ENCODE measurements around the gene KCNN3. TPM values are rescaled to one million over a fixed set of nuclear protein-coding genes. Genes with fewer than 3 reads are reported as not detected.

The KCNN3 gene
- polyA plus RNA-seq, 6 donors from 2014 or later: 0.03 TPM; not detected in 5

- no peak overlapping the region for H3K4me3 Mint-ChIP-seq
- peaks cover 4 to 39% (median 8%) of the 10 kb centered on the region in 3 donors for H3K27me3 Mint-ChIP-seq
- peaks cover 0 to 2% (median 0%) of the 10 kb centered on the region in 7 donors for H3K9me3 Mint-ChIP-seq
- peak overlapping the region in 1 of 6 donors; percentile 75 for H3K27ac Mint-ChIP-seq
- H3K36me3 Mint-ChIP-seq: no peaks in the 10 kb centered on the region
- DNase-seq: no peak
- ATAC-seq (ENCODE audit: low read depth in 2 of 2): no peak
- H3K4me1 Mint-ChIP-seq: no peaks in the 10 kb centered on the region
Measured at GRCh38 chr1:154711416-154711815, 158.7 kb downstream of the KCNN3 start.

- DNase-seq (no peak), ATAC-seq (ENCODE audit: low read depth in 2 of 2) (no peak)
- Mint-ChIP-seq H3K27me3 (peaks cover 8 to 46% (median 16%) of the 10 kb centered on the region in 3 donors), H3K4me1 (no peaks in the 10 kb centered on the region), H3K9me3 (peaks cover 0 to 2% (median 0%) of the 10 kb centered on the region in 7 donors), H3K27ac (no peak overlapping the region), H3K36me3 (no peaks in the 10 kb centered on the region), H3K4me3 (no peak overlapping the region)
Measured at GRCh38 chr1:154710106-154710505, 160.0 kb downstream of the KCNN3 start.

DNA sequence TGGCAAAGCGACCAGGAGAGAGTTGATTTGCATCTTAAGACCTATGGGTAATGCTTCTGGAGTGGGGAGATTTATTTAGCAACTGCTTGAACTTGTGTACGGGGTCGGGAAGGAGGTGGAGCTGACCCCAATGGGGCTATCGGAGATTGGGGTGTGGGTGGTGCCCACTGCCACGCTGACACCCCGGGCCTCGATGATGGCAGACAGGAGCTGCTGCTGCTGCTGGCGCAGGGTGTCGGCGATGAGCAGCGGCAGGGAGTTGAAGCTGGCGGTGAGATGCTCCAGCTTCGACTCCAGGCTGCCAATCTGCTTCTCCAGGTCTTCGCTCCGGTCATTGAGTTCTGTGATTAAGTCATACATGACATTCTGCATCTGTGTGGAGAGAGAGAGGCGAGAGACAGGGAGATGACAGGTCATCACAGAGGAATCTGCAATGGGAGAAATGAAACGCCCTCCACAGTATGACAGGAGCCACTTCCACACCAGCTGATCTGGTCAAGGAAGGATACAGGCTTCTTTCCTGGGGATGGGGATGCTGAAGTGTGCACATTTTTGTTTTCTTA lies 162.1 kb downstream of the KCNN3 start:
- Mint-ChIP-seq H3K36me3 (no peaks in the 10 kb centered on the region), H3K27me3 (peaks cover 13 to 56% (median 24%) of the 10 kb centered on the region in 3 donors), H3K4me1 (no peaks in the 10 kb centered on the region), H3K27ac (peak overlapping the region in 1 of 6 donors; percentile 17), H3K9me3 (peaks cover 0 to 2% (median 0%) of the 10 kb centered on the region in 7 donors), H3K4me3 (no peak overlapping the region)
- no peak for DNase-seq
- ATAC-seq (ENCODE audit: low read depth in 2 of 2): no peak

DNA sequence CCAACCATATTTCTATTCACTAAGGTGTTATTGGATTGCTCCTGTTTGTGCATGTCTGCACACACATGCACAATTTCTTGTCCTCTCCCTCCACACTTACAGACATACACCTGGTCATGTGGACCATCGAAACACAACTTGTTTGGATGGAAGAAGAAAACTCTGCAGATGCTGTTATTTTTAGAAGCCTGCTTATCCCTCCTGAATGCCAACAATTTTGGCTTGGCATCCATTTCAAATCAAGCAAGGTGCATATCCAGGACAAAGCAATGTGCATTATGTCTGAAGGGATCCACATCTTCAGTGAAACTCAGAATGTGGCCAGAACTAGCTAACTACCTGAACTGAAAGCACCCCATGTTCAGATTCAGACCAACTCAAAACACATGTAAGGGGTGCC lies 163.2 kb downstream of the KCNN3 start:
- H3K36me3 Mint-ChIP-seq: no peaks in the 10 kb centered on the region
- H3K27me3 Mint-ChIP-seq: peaks cover 13 to 50% (median 29%) of the 10 kb centered on the region in 3 donors
- H3K4me1 Mint-ChIP-seq: no peaks in the 10 kb centered on the region
- ATAC-seq (ENCODE audit: low read depth in 2 of 2) (no peak), DNase-seq (no peak)
- H3K4me3 Mint-ChIP-seq: no peak overlapping the region
- H3K27ac Mint-ChIP-seq: no peak overlapping the region
- H3K9me3 Mint-ChIP-seq: peaks cover 0 to 2% (median 0%) of the 10 kb centered on the region in 7 donors

DNA sequence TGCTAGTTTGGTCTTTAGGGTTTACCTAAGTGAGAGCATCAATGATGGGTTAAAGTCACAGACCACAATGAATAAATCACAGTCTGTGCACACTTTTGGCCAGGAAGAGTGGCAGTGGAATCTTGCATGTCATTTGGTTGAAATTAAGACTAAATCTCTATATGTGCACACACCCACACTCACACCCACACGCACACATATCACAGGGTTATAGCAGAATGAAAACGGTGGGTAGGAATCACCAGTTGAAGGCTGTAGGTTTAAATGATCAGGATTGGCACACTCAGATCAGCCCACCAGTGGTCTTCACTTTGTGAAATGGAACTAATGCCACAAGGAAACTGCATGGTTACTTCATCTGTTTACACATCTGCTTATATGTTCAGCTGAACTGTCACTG lies 164.5 kb downstream of the KCNN3 start:
- H3K4me1 Mint-ChIP-seq: no peaks in the 10 kb centered on the region
- no peak for ATAC-seq (ENCODE audit: low read depth in 2 of 2)
- no peaks in the 10 kb centered on the region for H3K36me3 Mint-ChIP-seq
- no peak overlapping the region for H3K4me3 Mint-ChIP-seq
- peaks cover 0 to 2% (median 0%) of the 10 kb centered on the region in 7 donors for H3K9me3 Mint-ChIP-seq
- H3K27me3 Mint-ChIP-seq: peaks cover 13 to 48% (median 29%) of the 10 kb centered on the region in 3 donors
- no peak for DNase-seq
- H3K27ac Mint-ChIP-seq: no peak overlapping the region

GRCh38 chr1:154703170-154703569 lies 166.9 kb downstream of the KCNN3 start:
- Mint-ChIP-seq H3K36me3 (no peaks in the 10 kb centered on the region), H3K9me3 (peaks cover 0 to 1% (median 0%) of the 10 kb centered on the region in 7 donors), H3K27me3 (peaks cover 13 to 50% (median 26%) of the 10 kb centered on the region in 3 donors), H3K4me3 (no peak overlapping the region), H3K27ac (no peak overlapping the region), H3K4me1 (no peaks in the 10 kb centered on the region)
- no peak for DNase-seq
- ATAC-seq (ENCODE audit: low read depth in 2 of 2): no peak

GRCh38 chr1:154698320-154699096 lies 171.6 kb downstream of the KCNN3 start:
- Mint-ChIP-seq H3K27ac (no peak overlapping the region), H3K27me3 (peaks cover 16 to 44% (median 23%) of the 10 kb centered on the region in 3 donors), H3K36me3 (no peaks in the 10 kb centered on the region), H3K4me1 (no peaks in the 10 kb centered on the region), H3K4me3 (no peak overlapping the region), H3K9me3 (no peaks in the 10 kb centered on the region)
- DNase-seq (no peak), ATAC-seq (ENCODE audit: low read depth in 2 of 2) (no peak)

- H3K27me3 Mint-ChIP-seq: peaks cover 19 to 44% (median 30%) of the 10 kb centered on the region in 3 donors
- ATAC-seq (ENCODE audit: low read depth in 2 of 2): no peak
Measured at GRCh38 chr1:154697710-154698109, 172.4 kb downstream of the KCNN3 start.

GRCh38 chr1:154696456-154696855 lies 173.6 kb downstream of the KCNN3 start:
- no peaks in the 10 kb centered on the region for H3K9me3 Mint-ChIP-seq
- ATAC-seq (ENCODE audit: low read depth in 2 of 2) (no peak), DNase-seq (no peak)
- H3K4me1 Mint-ChIP-seq: no peaks in the 10 kb centered on the region
- no peaks in the 10 kb centered on the region for H3K36me3 Mint-ChIP-seq
- no peak overlapping the region for H3K27ac Mint-ChIP-seq
- peaks cover 15 to 44% (median 31%) of the 10 kb centered on the region in 3 donors for H3K27me3 Mint-ChIP-seq
- H3K4me3 Mint-ChIP-seq: no peak overlapping the region

More at GRCh38 chr1:154697710-154698109, 172.4 kb downstream of the KCNN3 start:
- Mint-ChIP-seq H3K36me3 (no peaks in the 10 kb centered on the region), H3K27ac (no peak overlapping the region), H3K4me1 (no peaks in the 10 kb centered on the region), H3K9me3 (no peaks in the 10 kb centered on the region), H3K4me3 (no peak overlapping the region)
- no peak for DNase-seq

GRCh38 chr1:154695985-154696384 lies 174.1 kb downstream of the KCNN3 start:
- no peaks in the 10 kb centered on the region for H3K9me3 Mint-ChIP-seq
- H3K27ac Mint-ChIP-seq: no peak overlapping the region
- peaks cover 15 to 44% (median 31%) of the 10 kb centered on the region in 3 donors for H3K27me3 Mint-ChIP-seq

DNA sequence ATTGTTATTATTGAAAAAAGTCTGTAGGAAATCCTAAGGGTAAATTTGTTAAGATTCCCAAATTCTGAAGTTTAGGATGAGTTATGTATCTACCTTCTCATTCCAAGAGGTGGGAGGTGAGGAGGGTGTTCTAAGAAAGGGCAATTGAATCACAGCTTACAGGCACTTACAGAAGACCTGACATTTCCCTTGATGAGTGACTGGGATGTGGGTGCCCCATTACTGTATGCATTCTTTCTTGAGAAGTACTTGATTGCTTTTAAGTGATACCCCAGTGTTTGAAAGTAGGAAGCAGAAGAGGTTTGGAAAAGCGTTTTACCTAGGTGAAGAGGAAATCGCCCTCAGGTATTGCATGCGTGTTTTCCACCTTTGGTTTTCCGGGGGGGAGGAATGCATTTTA lies 175.1 kb downstream of the KCNN3 start:
- H3K4me1 Mint-ChIP-seq: no peaks in the 10 kb centered on the region
- ATAC-seq (ENCODE audit: low read depth in 2 of 2) (no peak), DNase-seq (no peak)
- H3K36me3 Mint-ChIP-seq: no peaks in the 10 kb centered on the region
- H3K9me3 Mint-ChIP-seq: no peaks in the 10 kb centered on the region
- no peak overlapping the region for H3K4me3 Mint-ChIP-seq
- H3K27me3 Mint-ChIP-seq: peaks cover 15 to 46% (median 31%) of the 10 kb centered on the region in 3 donors
- H3K27ac Mint-ChIP-seq: no peak overlapping the region

More at GRCh38 chr1:154695985-154696384, 174.1 kb downstream of the KCNN3 start:
- Mint-ChIP-seq H3K36me3 (no peaks in the 10 kb centered on the region), H3K4me3 (no peak overlapping the region), H3K4me1 (no peaks in the 10 kb centered on the region)
- no peak for DNase-seq
- ATAC-seq (ENCODE audit: low read depth in 2 of 2): no peak

- no peak overlapping the region for H3K4me3 Mint-ChIP-seq
- H3K4me1 Mint-ChIP-seq: peaks cover 0 to 4% (median 0%) of the 10 kb centered on the region in 3 donors
- no peak overlapping the region for H3K27ac Mint-ChIP-seq
- H3K36me3 Mint-ChIP-seq: no peaks in the 10 kb centered on the region
- H3K27me3 Mint-ChIP-seq: peaks cover 8 to 27% (median 14%) of the 10 kb centered on the region in 3 donors
- ATAC-seq (ENCODE audit: low read depth in 2 of 2) (no peak), DNase-seq (no peak)
- H3K9me3 Mint-ChIP-seq: no peaks in the 10 kb centered on the region
Measured at GRCh38 chr1:154689083-154689482, 181.0 kb downstream of the KCNN3 start.

- H3K9me3 Mint-ChIP-seq: no peaks in the 10 kb centered on the region
- H3K36me3 Mint-ChIP-seq: no peaks in the 10 kb centered on the region
- H3K27me3 Mint-ChIP-seq: peaks cover 4 to 34% (median 33%) of the 10 kb centered on the region in 3 donors
- H3K27ac Mint-ChIP-seq: no peak overlapping the region
- DNase-seq (no peak), ATAC-seq (ENCODE audit: low read depth in 2 of 2) (no peak)
- no peak overlapping the region for H3K4me3 Mint-ChIP-seq
- H3K4me1 Mint-ChIP-seq: peaks cover 0 to 4% (median 0%) of the 10 kb centered on the region in 3 donors
Measured at GRCh38 chr1:154686507-154686906, 183.6 kb downstream of the KCNN3 start.

- Mint-ChIP-seq H3K27me3 (peaks cover 4 to 45% (median 34%) of the 10 kb centered on the region in 3 donors), H3K36me3 (no peaks in the 10 kb centered on the region), H3K27ac (no peak overlapping the region), H3K4me3 (no peak overlapping the region), H3K9me3 (peaks cover 0 to 6% (median 0%) of the 10 kb centered on the region in 7 donors), H3K4me1 (peaks cover 0 to 4% (median 0%) of the 10 kb centered on the region in 3 donors)
- DNase-seq: no peak
- ATAC-seq (ENCODE audit: low read depth in 2 of 2): no peak
Measured at GRCh38 chr1:154683820-154684219, 186.3 kb downstream of the KCNN3 start.

Data from naive B cell (primary cell).